Endothelial cell (in vitro differentiated cells): Measurements from ENCODE around the gene RGS6. TPM values are rescaled to one million over a fixed set of nuclear protein-coding genes. Genes with fewer than 3 reads are reported as not detected.

Experiments
- DNase-seq: peaks from one replicate; pipeline ENCODE4 v3.0.0; 2021; ENCODE audit warnings: low spot score
- H3K27ac Mint-ChIP-seq: one replicate; pipeline ENCODE4 v1.8.0; 2021; ENCODE audit warnings: mixed read lengths, inconsistent platforms; ENCODE audit not compliant: unreplicated experiment
- H3K27me3 Mint-ChIP-seq: one replicate; pipeline ENCODE4 v1.8.0; 2021; ENCODE audit warnings: mild to moderate bottlenecking, moderate library complexity, mixed read lengths, inconsistent platforms; ENCODE audit not compliant: unreplicated experiment
- H3K36me3 Mint-ChIP-seq: one replicate; pipeline ENCODE4 v1.8.0; 2021; ENCODE audit warnings: mild to moderate bottlenecking, low read depth, mixed read lengths, inconsistent platforms; ENCODE audit not compliant: unreplicated experiment
- H3K4me1 Mint-ChIP-seq: one replicate; pipeline ENCODE4 v1.8.0; 2021; ENCODE audit warnings: mild to moderate bottlenecking, mixed read lengths, inconsistent platforms; ENCODE audit not compliant: unreplicated experiment
- H3K4me3 Mint-ChIP-seq: one replicate; pipeline ENCODE4 v1.8.0; 2021; ENCODE audit warnings: mild to moderate bottlenecking, mixed read lengths, inconsistent platforms; ENCODE audit not compliant: unreplicated experiment
- H3K9me3 Mint-ChIP-seq: one replicate; pipeline ENCODE4 v1.8.0; 2021; ENCODE audit warnings: mixed read lengths, inconsistent platforms; ENCODE audit not compliant: unreplicated experiment
- total RNA-seq: library from RNA; stranded (reverse); fragmentation: NEBNext Ultra II Directional; extraction: Animal tissue kit (Norgen Biotek cat#: 25700); gene quantifications from one replicate; pipeline ENCODE4 v1.2.1, GENCODE V29; 2021; ENCODE audit not compliant: unreplicated experiment
- TF ChIP-seq, protein P1 (sequence below): fragments of 200-600 bp; sonication (generic); IDR thresholded peaks from one replicate; pipeline ENCODE4 v1.5.0; 2021; ENCODE audit warnings: antibody characterized with exemption; ENCODE audit not compliant: unreplicated experiment

The RGS6 gene
- total RNA-seq, 1 donor from 2014 or later = 15.7 TPM

GRCh38 chr14:72341686-72342085 lies 409.5 kb downstream of the RGS6 start:
- H3K27me3 Mint-ChIP-seq = peaks cover 7% of the 10 kb centered on the region
- H3K36me3 Mint-ChIP-seq = peaks cover 4% of the 10 kb centered on the region
- DNase-seq = no peak
- no peaks in the 10 kb centered on the region for H3K4me1 Mint-ChIP-seq
- no peak overlapping the region for H3K27ac Mint-ChIP-seq
- H3K9me3 Mint-ChIP-seq = no peaks in the 10 kb centered on the region
- no peak overlapping the region for H3K4me3 Mint-ChIP-seq
- TF ChIP-seq, protein P1, sequence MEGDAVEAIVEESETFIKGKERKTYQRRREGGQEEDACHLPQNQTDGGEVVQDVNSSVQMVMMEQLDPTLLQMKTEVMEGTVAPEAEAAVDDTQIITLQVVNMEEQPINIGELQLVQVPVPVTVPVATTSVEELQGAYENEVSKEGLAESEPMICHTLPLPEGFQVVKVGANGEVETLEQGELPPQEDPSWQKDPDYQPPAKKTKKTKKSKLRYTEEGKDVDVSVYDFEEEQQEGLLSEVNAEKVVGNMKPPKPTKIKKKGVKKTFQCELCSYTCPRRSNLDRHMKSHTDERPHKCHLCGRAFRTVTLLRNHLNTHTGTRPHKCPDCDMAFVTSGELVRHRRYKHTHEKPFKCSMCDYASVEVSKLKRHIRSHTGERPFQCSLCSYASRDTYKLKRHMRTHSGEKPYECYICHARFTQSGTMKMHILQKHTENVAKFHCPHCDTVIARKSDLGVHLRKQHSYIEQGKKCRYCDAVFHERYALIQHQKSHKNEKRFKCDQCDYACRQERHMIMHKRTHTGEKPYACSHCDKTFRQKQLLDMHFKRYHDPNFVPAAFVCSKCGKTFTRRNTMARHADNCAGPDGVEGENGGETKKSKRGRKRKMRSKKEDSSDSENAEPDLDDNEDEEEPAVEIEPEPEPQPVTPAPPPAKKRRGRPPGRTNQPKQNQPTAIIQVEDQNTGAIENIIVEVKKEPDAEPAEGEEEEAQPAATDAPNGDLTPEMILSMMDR = no peak

DNA sequence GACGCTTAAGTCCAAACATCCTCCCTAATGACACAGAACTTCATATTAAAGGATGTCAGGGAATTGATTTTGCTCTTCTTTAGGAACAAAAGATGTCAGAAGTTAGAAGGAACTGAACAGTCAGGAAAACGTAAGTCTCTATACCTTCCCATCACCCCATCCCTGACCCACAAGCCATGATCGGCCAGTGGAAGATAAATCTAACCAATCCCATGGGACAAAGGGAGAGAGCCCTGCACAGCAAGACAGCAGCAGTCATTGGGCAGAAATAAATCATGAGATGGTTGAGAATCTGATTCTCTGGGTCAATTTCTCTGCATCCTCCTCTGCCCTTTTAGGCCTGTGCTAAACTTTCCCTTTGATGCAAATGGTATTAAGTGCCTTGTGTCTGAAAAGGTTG lies 414.9 kb downstream of the RGS6 start:
- Mint-ChIP-seq H3K27ac (no peak overlapping the region), H3K27me3 (peaks cover 1% of the 10 kb centered on the region), H3K36me3 (no peaks in the 10 kb centered on the region), H3K4me3 (no peak overlapping the region), H3K9me3 (no peaks in the 10 kb centered on the region), H3K4me1 (no peaks in the 10 kb centered on the region)
- DNase-seq = no peak
- TF ChIP-seq, protein P1 = no peak

DNA sequence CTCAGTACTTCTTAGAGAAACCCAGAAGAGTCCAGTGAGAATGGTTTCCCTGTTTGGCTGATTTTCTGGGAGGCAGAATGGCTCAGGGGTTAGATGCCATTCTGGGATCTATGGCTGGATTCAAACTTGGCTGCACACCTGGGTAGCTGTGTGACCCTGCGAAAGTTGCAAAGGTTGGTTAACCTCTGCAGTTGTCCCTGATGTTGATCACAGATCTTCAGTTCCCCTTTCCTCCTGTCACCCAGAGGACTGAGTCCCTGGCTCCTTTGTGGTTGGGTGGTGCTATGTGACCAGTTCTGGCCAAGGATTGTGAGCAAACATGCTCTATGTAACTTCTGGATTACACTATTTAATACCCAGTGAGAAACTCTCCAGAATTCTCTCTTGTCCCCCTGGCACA lies 418.0 kb downstream of the RGS6 start:
- Mint-ChIP-seq H3K36me3 (no peaks in the 10 kb centered on the region), H3K27me3 (no peaks in the 10 kb centered on the region), H3K4me1 (no peaks in the 10 kb centered on the region), H3K27ac (no peak overlapping the region), H3K4me3 (no peak overlapping the region), H3K9me3 (no peaks in the 10 kb centered on the region)
- no peak for DNase-seq
- TF ChIP-seq, protein P1 = no peak

GRCh38 chr14:72352012-72352411 lies 419.8 kb downstream of the RGS6 start:
- Mint-ChIP-seq H3K4me1 (no peaks in the 10 kb centered on the region), H3K27ac (no peak overlapping the region), H3K9me3 (no peaks in the 10 kb centered on the region), H3K27me3 (no peaks in the 10 kb centered on the region), H3K4me3 (no peak overlapping the region), H3K36me3 (no peaks in the 10 kb centered on the region)
- TF ChIP-seq, protein P1 = no peak
- DNase-seq = no peak

DNA sequence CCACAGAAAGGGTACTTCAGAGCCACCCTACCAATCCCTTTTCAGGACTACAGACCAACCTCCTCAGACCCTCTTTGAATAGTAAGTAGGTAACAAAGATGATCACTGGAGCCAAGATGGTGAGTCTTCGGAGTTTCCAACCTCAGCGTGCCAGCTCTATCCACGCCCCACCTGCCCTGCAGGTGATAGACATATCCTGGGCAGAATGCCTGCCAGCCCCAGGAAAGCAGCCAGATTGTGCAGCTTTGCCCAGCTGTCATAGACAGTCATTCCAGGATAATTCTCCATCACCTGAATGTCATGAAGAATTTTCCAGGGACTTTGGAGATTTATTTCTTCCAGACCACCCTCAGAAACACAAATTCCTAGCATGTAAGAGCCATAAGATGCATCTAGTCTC lies 434.4 kb downstream of the RGS6 start:
- Mint-ChIP-seq H3K36me3 (no peaks in the 10 kb centered on the region), H3K9me3 (no peaks in the 10 kb centered on the region), H3K4me1 (no peaks in the 10 kb centered on the region), H3K27me3 (no peaks in the 10 kb centered on the region), H3K27ac (no peak overlapping the region), H3K4me3 (no peak overlapping the region)
- TF ChIP-seq, protein P1 = no peak
- DNase-seq = no peak
